Endothelial cell of umbilical vein (primary cell): ENCODE data around the gene CD33. TPM values are rescaled to one million over a fixed set of nuclear protein-coding genes. Genes with fewer than 3 reads are reported as not detected.

Experiments
- BruUV-seq: library from RNA; stranded (reverse); fragments of 400-500 nt; replicated peaks from 2 replicates; lab custom pipeline; 2021; lab: Mats Ljungman, UMichigan
- CTCF ChIA-PET: fragments of 300-600, 350-600 bp; sonication (Branson Sonifier 250); formaldehyde crosslinking; loops from one replicate; lab custom pipeline; 2021; ENCODE audit warnings: antibody characterized with exemption, inconsistent platforms; lab: Charles Lee
- POLR2A ChIA-PET: fragments of 300-600, 350-600 bp; sonication (Branson Sonifier 250); formaldehyde crosslinking; loops from one replicate; lab custom pipeline; 2021; ENCODE audit warnings: antibody characterized with exemption, inconsistent platforms; lab: Charles Lee
- DNase-seq: peaks from one replicate; pipeline ENCODE4 v3.0.0-alpha.2; 2011; ENCODE audit warnings: low read depth, low spot score
- FAIRE-seq: peaks from 2 replicates; lab custom pipeline; 2011; peaks lifted over from hg19 to GRCh38; lab: Jason Lieb, UNC
- H2AFZ ChIP-seq: 2 replicates; pipeline ENCODE4 v1.6.0; 2012; ENCODE audit warnings: low read depth, low read length, control low read depth, inconsistent platforms
- H3K27ac ChIP-seq: 2 replicates; pipeline ENCODE4 v1.5.1; 2011; ENCODE audit warnings: low read depth, mild to moderate bottlenecking, control low read depth, low read length, moderate library complexity; ENCODE audit not compliant: insufficient read depth
- H3K27me3 ChIP-seq, 2 experiments: 2 replicates each; pipeline versions ENCODE4 v1.6.0 to v1.6.1; 2011; ENCODE audit warnings: low read length in 2 of 2, mixed read lengths in 1 of 2; ENCODE audit not compliant: control insufficient read depth in 2 of 2, insufficient read depth in 2 of 2
- H3K36me3 ChIP-seq, 2 experiments: 2 replicates in 1 of 2; 3 replicates in 1 of 2; pipeline ENCODE4 v1.5.1; 2011; ENCODE audit warnings: low read length in 2 of 2, mild to moderate bottlenecking in 1 of 2, moderate library complexity in 1 of 2; ENCODE audit not compliant: control insufficient read depth in 2 of 2, insufficient read depth in 2 of 2; ENCODE audit errors: extremely low read depth in 1 of 2
- H3K4me1 ChIP-seq: 3 replicates; pipeline ENCODE4 v1.5.1; 2011; ENCODE audit warnings: mild to moderate bottlenecking, low read length; ENCODE audit not compliant: control insufficient read depth, insufficient read depth; ENCODE audit errors: extremely low read depth
- H3K4me2 ChIP-seq: 2 replicates; pipeline ENCODE4 v1.6.1; 2011; ENCODE audit warnings: low read length, control low read depth, mixed read lengths; ENCODE audit not compliant: insufficient read depth
- H3K4me3 ChIP-seq, 3 experiments: fragments of 200-600 bp in 1 of 3; sonication (generic), shearing (Covaris generic) in 1 of 3; replicated peaks in 1 of 3; 2 replicates each; pipeline ENCODE4 v1.5.1; 2011 to 2016; ENCODE audit warnings: control low read depth in 3 of 3, low read length in 3 of 3, mild to moderate bottlenecking in 2 of 3, inconsistent platforms in 1 of 3, low read depth in 1 of 3, moderate library complexity in 1 of 3; ENCODE audit not compliant: insufficient read depth in 1 of 3
- H3K79me2 ChIP-seq: 2 replicates; pipeline ENCODE4 v1.6.0; 2012; ENCODE audit warnings: low read length, inconsistent platforms; ENCODE audit not compliant: control insufficient read depth, insufficient read depth
- H3K9ac ChIP-seq: replicated peaks from 2 replicates; pipeline ENCODE3; 2011; ENCODE audit warnings: low read length, control low read depth; ENCODE audit not compliant: insufficient read depth; ENCODE audit errors: extremely low read depth
- H3K9me1 ChIP-seq: replicated peaks from 3 replicates; pipeline ENCODE4 v1.6.0; 2011; ENCODE audit warnings: mild to moderate bottlenecking, low read length; ENCODE audit not compliant: control insufficient read depth, insufficient read depth; ENCODE audit errors: extremely low read depth
- H3K9me3 ChIP-seq: replicated peaks from 2 replicates; pipeline ENCODE4 v1.5.1; 2012; ENCODE audit warnings: low read length, inconsistent platforms; ENCODE audit not compliant: control insufficient read depth, insufficient read depth
- H4K20me1 ChIP-seq: replicated peaks from 2 replicates; pipeline ENCODE3; 2011; ENCODE audit warnings: mild to moderate bottlenecking, low read length; ENCODE audit not compliant: control insufficient read depth, insufficient read depth; ENCODE audit errors: extremely low read depth
- EZH2 ChIP-seq: IDR thresholded peaks from 2 replicates; pipeline ENCODE4 v1.6.1; 2012; ENCODE audit warnings: borderline replicate concordance, low read depth, mild to moderate bottlenecking, moderate library complexity, low read length, inconsistent platforms; ENCODE audit not compliant: severe bottlenecking
- FOS ChIP-seq: IDR thresholded peaks from 2 replicates; pipeline ENCODE4 v1.6.1; 2011; ENCODE audit warnings: mild to moderate bottlenecking, low read length, moderate library complexity, borderline replicate concordance; ENCODE audit not compliant: insufficient read depth
- GATA2 ChIP-seq: IDR thresholded peaks from 2 replicates; pipeline ENCODE4 v1.7.0; 2011; ENCODE audit warnings: low read depth, mild to moderate bottlenecking, moderate library complexity, mixed read lengths, low read length; ENCODE audit not compliant: insufficient read length, insufficient read depth
- JUN ChIP-seq: IDR thresholded peaks from 2 replicates; pipeline ENCODE4 v1.6.1; 2011; ENCODE audit warnings: borderline replicate concordance, low read depth; ENCODE audit not compliant: insufficient read length, insufficient read depth
- MAX ChIP-seq: IDR thresholded peaks from 2 replicates; pipeline ENCODE4 v1.6.1; 2011; ENCODE audit not compliant: insufficient read depth, insufficient read length
- MYC ChIP-seq: IDR thresholded peaks from one replicate; pipeline ENCODE4 v1.6.1; 2011; ENCODE audit warnings: mild to moderate bottlenecking, low read depth, low read length
- POLR2A ChIP-seq: IDR thresholded peaks from 2 replicates; pipeline ENCODE4 v1.6.1; 2012; ENCODE audit warnings: low read depth, mild to moderate bottlenecking, control low read depth, low read length
- POLR2AphosphoS5 ChIP-seq: IDR thresholded peaks from 2 replicates; pipeline ENCODE4 v1.6.1; 2012; ENCODE audit warnings: low read depth, mild to moderate bottlenecking, control low read depth, low read length, moderate library complexity; ENCODE audit not compliant: insufficient read depth
- dilution Hi-C: fragments of 300-500 bp; cut with MboI; formaldehyde crosslinking; loops from one replicate; pipeline ENCODE4 v1.15.0; 2019; ENCODE audit warnings: low sequenced_read_pairs; ENCODE audit not compliant: extremely low pct_ligation_motif_present
- intact Hi-C: fragments of 100-400 bp; cut with micrococcal nuclease; formaldehyde crosslinking; loops from one replicate; pipeline ENCODE4 v1.10.0; 2022
- polyA plus RNA-seq, 4 experiments: library from polyadenylated mRNA; depleted of rRNA in 3 of 4; stranded (reverse) in 3 of 4; unstranded in 1 of 4; fragments of >200 nt; gene quantifications; 2 replicates each; pipeline versions ENCODE4 v1.2.1 to v1.2.3, GENCODE V29; 2011 to 2012; ENCODE audit warnings: missing spikeins in 1 of 4
- total RNA-seq: library from RNA; stranded (reverse); gene quantifications from 2 replicates; pipeline ENCODE4 v1.2.3, GENCODE V29; 2021
- TF ChIP-seq, protein P1 (sequence below), 2 donors: IDR thresholded peaks; 1 replicate in 1 of 2; 2 replicates in 1 of 2; pipeline ENCODE4 v1.5.1; 2011; ENCODE audit warnings: low read length in 2 of 2, mild to moderate bottlenecking in 2 of 2, moderate library complexity in 2 of 2, control low read depth in 1 of 2, inconsistent platforms in 1 of 2, low read depth in 1 of 2; ENCODE audit not compliant: insufficient read depth in 1 of 2; ENCODE audit errors: extremely low read depth in 1 of 2

CD33 gene
- total and polyA plus RNA-seq, 2 donors (not counting 3 experiments of a cell fraction or from before 2014, with no cell fraction given): not detected

DNA sequence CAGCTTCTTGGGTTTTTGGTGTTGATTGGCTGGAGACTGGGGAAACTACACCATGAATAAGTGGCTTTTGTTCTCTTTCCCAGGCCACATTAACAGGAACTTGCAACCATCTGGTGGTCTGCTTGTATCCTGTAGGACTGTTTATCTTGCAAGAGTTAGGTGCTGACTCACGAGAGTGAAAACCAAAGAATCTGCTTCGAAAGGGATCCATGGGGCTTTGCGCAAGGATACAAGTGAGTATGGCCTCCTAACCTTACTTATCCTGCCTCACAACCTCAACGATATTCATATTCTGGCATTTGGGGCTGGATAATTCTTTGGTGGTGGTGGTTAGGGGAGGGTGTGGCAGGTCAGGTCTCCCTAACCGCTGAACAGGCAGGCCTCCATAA, 21.3 kb downstream of the CD33 start:
- BruUV-seq: no TSS peak
- dilution Hi-C loops (no loop called here), intact Hi-C loops (no loop called here)
- DNase-seq: no peak
- no peak for FAIRE-seq
- Histone ChIP-seq H3K4me1 (no peaks in the 10 kb centered on the region), H3K9me3 (no peaks in the 10 kb centered on the region), H3K4me2 (no peak overlapping the region), H3K4me3 (no peak overlapping the region), H3K36me3 (no peaks in the 10 kb centered on the region), H4K20me1 (no peaks in the 10 kb centered on the region), H2AFZ (no peak overlapping the region), H3K27ac (no peak overlapping the region), H3K27me3 (no peaks in the 10 kb centered on the region), H3K9ac (no peak overlapping the region), H3K79me2 (no peaks in the 10 kb centered on the region), H3K9me1 (no peaks in the 10 kb centered on the region)
- ChIA-PET CTCF (interaction anchor here (0.9 kb wide), 1 partner anchor 13 kb away, joined by 3 read pairs; no protein-coding TSS in a partner anchor), POLR2A (no interaction called here)
- TF ChIP-seq EZH2 (no peak), POLR2AphosphoS5 (no peak), POLR2A (no peak), JUN (no peak), MAX (no peak), GATA2 (no peak), FOS (no peak), MYC (no peak)
- TF ChIP-seq, protein P1, sequence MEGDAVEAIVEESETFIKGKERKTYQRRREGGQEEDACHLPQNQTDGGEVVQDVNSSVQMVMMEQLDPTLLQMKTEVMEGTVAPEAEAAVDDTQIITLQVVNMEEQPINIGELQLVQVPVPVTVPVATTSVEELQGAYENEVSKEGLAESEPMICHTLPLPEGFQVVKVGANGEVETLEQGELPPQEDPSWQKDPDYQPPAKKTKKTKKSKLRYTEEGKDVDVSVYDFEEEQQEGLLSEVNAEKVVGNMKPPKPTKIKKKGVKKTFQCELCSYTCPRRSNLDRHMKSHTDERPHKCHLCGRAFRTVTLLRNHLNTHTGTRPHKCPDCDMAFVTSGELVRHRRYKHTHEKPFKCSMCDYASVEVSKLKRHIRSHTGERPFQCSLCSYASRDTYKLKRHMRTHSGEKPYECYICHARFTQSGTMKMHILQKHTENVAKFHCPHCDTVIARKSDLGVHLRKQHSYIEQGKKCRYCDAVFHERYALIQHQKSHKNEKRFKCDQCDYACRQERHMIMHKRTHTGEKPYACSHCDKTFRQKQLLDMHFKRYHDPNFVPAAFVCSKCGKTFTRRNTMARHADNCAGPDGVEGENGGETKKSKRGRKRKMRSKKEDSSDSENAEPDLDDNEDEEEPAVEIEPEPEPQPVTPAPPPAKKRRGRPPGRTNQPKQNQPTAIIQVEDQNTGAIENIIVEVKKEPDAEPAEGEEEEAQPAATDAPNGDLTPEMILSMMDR (IDR thresholded peaks at IDR 0.05; ENCODE audit: extremely low read depth in 1 of 2, insufficient read depth in 1 of 2, low read depth in 1 of 2, low read length in 2 of 2): no peak
